ENCODE measurements around the gene RAI1.

GRCh38 chr17:17776889-17777288 lies 95.6 kb downstream of the RAI1 start:
- TF ChIP-seq CTCF (IDR thresholded peaks at IDR 0.05) = no peak
- no peak for TF ChIP-seq EP300 (IDR thresholded peaks at IDR 0.05)
- TF ChIP-seq POLR2A (IDR thresholded peaks at IDR 0.05) = no peak

Data from suprapubic skin (tissue), 3 donors.